GM12873 (cell line): ENCODE data around the gene TMEM186.

ENCODE experiments used
- TF ChIP-seq, protein P1 (sequence below): IDR thresholded peaks from 2 replicates; pipeline ENCODE4 v1.5.1; 2012; ENCODE audit warnings: low read depth, mild to moderate bottlenecking, moderate library complexity, low read length, control low read depth; ENCODE audit not compliant: insufficient read depth; ENCODE audit errors: missing control alignments

The TMEM186 gene

DNA sequence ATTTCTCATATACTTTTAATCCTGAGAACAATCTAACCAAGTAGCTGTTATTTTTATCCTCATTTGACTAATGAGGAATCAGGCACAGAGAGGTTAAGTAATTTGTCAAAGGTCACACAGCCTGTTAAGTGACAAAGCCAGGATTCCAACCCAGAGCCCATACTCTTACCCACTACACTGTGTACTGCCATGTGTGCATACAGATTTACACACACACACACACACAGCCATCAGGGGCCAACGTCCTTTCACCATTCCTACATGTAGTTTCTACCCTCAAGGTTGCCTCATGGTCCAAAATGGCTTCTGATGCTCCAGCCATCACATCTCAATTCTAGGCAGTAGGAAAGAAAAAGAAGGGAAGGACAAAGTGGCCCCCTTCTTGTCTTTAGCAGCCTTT lies 22.1 kb downstream of the TMEM186 start:
- TF ChIP-seq, protein P1, sequence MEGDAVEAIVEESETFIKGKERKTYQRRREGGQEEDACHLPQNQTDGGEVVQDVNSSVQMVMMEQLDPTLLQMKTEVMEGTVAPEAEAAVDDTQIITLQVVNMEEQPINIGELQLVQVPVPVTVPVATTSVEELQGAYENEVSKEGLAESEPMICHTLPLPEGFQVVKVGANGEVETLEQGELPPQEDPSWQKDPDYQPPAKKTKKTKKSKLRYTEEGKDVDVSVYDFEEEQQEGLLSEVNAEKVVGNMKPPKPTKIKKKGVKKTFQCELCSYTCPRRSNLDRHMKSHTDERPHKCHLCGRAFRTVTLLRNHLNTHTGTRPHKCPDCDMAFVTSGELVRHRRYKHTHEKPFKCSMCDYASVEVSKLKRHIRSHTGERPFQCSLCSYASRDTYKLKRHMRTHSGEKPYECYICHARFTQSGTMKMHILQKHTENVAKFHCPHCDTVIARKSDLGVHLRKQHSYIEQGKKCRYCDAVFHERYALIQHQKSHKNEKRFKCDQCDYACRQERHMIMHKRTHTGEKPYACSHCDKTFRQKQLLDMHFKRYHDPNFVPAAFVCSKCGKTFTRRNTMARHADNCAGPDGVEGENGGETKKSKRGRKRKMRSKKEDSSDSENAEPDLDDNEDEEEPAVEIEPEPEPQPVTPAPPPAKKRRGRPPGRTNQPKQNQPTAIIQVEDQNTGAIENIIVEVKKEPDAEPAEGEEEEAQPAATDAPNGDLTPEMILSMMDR: no peak

DNA sequence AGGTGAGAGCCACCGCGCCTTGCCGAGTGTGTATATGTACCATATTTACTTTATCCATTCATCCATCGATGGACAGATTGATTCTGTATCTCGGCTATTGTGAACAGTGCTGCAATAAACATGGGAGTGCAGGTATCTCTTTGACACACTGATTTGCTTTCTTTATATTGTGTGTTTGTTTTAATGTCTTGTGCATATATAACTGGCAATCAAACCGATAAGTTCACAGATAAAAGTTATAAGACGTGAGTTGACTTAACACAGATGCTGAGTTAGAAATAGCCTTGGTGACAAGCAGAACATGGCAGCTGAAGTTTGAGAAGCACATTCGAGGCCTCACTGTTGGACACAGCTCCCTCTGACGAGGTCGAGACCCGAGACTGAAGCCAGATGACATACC lies 23.2 kb downstream of the TMEM186 start:
- TF ChIP-seq, protein P1: no peak

DNA sequence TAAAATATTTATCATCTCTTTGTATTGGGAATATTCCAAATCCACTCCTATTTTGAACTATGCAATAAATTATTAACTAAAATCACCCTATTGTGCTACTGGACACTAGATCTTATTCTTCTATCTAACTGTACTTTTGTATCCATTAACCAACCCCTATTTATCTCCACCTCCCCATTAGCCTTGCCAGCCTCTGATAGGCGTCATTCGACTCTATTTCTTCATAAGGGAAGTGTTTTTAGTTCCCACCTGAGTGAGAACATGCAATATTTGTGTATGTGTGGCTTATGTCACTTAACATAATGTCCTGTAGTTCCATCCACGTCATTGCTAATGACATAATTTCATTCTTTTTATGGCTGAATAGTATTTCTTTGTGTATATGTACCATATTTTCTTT lies 23.9 kb downstream of the TMEM186 start:
- TF ChIP-seq, protein P1: no peak

DNA sequence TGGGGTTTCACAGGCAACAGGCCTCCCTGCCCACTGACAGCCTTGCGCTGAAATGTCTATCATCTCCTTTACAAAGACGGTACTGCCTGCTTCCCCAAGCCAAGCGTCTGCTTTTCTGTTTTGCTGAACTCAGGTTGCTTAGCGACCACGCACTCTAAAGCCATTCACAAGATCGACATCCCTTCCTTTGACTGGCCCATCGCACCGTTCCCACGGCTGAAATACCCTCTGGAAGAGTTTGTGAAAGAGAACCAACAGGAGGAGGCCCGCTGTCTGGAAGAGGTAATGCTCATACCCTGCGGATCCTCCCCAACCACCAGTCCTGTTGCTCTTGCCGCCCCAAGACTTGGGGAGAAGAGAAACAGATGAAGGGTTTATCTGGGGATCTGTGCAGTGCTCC lies 28.7 kb downstream of the TMEM186 start:
- TF ChIP-seq, protein P1: no peak

DNA sequence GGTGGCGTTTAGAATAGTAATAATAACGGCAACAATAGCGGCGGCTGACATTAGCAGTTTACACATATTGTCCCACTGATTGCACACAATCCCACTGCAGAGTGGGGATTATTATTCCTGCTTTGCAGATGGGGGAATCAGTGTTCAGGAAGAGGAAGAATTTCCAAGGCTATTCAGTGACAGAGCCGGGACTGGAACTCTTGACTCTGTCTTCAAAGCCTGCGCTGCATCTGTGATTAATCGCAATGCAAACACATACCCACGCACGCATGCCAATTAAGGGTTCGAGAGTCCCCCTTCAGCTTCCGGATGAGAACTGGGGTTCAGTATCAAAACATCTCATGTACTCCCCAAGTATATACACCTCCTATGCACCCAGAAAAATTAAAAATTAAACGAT lies 29.2 kb downstream of the TMEM186 start:
- TF ChIP-seq, protein P1: no peak

DNA sequence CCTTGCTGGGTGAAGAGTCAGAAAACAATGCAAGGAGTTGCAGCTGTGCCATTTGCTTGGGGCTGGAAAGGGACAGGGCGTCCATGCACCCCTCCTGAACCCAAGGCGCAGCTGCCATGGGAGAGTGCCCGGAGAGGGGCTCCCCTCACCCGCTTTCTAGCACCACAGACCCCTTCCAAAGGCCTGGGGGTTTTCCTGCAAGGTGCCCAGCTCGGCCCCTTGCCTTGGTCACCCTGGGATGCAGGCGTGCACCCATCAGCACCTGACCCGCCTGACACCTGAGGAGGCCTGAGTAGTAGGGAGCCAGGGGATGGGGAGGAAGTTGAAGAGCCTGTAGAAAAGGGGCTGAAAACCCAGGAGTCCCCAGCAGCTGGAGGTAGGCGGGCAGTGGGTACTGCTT lies 30.3 kb downstream of the TMEM186 start:
- TF ChIP-seq, protein P1: no peak

DNA sequence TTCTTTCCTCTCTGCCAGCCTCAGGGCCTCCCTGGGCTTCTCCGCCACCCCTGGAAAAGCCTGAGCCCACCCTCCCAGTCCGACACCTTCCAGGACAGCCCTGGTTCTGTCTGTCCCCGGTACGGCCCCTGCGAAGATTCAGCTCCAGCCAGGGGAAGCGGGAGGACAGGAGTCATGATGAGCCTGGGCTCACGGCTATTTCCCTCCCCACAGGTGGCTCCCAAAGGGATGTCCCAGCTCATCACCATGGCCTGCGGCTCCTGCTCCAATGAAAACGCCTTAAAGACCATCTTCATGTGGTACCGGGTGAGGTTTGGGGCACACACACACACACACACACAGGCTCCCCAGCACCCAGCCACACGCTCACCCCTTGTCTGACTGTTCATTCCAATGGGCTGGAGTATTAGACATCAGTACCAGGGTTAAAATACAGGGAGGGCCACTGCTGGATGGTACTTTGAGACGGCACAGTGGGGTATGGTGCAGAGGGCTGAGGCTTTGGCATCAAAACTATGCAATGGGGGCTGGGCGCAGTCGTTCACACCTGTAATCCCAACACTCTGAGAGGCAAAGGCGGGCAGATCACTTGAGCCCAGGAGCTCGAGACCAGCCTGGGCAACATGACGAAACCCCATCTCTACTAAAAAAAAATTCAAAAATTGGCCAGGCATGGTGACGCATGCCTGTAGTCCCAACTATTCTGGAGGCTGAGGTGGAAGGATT lies 32.8 kb downstream of the TMEM186 start:
- TF ChIP-seq, protein P1: no peak
